ENCODE results near the gene UNC13D. TPM values are rescaled to one million over a fixed set of nuclear protein-coding genes. Genes with fewer than 3 reads are reported as not detected.
A peak's percentile ranks its signal among the peaks of the same experiment; 100 is the strongest.

Gene UNC13D
- total RNA-seq, 1 experiment from 2014 or later, result 20.2 TPM

DNA sequence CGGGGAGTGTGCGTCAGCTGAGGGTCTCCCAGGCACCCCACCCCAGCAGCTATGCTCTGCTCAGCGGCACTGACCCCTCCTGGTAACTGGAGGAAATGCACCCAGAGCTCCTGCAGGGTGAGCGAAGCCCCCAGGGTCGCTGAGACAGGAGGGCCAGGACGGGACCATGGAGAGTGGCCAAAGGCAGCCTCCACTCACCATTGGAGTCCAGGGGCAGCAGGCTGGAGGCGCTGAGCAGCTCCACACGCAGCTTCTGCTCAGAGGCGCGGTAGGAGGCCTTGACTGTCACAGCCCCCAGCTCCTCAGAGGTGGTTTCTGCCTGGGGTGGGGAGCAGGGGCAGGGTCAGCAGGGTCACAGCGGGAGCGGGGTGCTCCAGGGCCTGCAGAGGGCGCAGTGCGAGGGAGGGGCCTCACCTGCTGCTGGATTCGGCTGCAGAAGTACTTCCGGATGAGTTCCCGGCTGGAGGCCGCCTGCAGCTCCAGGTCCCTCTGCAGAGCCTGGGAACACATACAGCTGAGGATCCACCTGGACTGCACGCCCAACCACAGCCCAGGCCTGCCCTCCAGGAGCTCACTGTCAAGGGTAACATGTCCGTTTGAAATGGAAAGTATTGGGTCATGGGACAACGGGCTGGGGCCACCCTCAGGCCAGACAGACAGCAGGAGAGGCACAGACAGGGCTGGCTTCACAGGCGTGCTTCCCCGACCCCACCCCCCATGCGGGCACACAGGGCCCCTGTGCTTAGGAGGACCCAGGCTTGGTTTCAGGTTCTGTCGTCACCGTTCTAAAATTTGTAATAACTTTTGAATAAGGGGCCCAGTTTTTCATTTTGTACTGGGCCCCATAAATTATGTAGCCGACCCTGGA lies 13.8 kb downstream of the UNC13D start:
- Histone ChIP-seq H3K4me1 (ENCODE audit: control insufficient read depth in 1 of 2, insufficient read depth in 2 of 2, low read length in 2 of 2) (peaks cover 6 to 12% of the 10 kb centered on the region in 2 experiments; a peak in 2 of 4 replicates), H3K9me2 (ENCODE audit: insufficient read depth) (no peaks in the 10 kb centered on the region), H3K27me3 (ENCODE audit: insufficient read depth, low read length) (no peaks in the 10 kb centered on the region), H3K79me2 (ENCODE audit: insufficient read depth, low read length) (no peaks in the 10 kb centered on the region), H3K4me3 (replicated peaks in 1 of 2; ENCODE audit: low read depth in 1 of 2, low read length in 2 of 2) (no peak overlapping the region), H3K36me3 (ENCODE audit: control insufficient read depth in 1 of 2, insufficient read depth in 2 of 2, low read length in 2 of 2) (no peaks in the 10 kb centered on the region), H3K27ac (ENCODE audit: low read depth, low read length) (no peak overlapping the region; the same call in 1 of the 2 replicates), H3K4me2 (ENCODE audit: low read length) (no peak overlapping the region), H3K9ac (ENCODE audit: low read length) (no peak overlapping the region), H4K20me1 (ENCODE audit: insufficient read depth) (no peaks in the 10 kb centered on the region), H2AFZ (ENCODE audit: low read depth, low read length, poor library complexity, severe bottlenecking) (no peak overlapping the region), H3K9me3 (ENCODE audit: control insufficient read depth in 1 of 2, insufficient read depth in 1 of 2, low read depth in 1 of 2, low read length in 2 of 2) (no peaks in the 10 kb centered on the region)
- CTCF ChIA-PET, result interaction anchor here (0.9 to 2.6 kb wide), 12 partner anchors 9 to 197 kb away, joined by 3 to 15 read pairs (median 4); partner anchors contain the start of genes GALK1 and SMIM5
- RAD21 ChIA-PET (ENCODE audit: low non-redundant PET in 1 of 2, low total read pairs in 2 of 2, uncharacterized antibody in 2 of 2, unreplicated experiment in 2 of 2), result interaction anchor here in 1 of 2 experiments (0.6 to 1.2 kb wide), 2 partner anchors 51 to 418 kb away, joined by 3 to 4 read pairs; a partner anchor contains a TSS
- ATAC-seq (peak; percentile 42), DNase-seq (ENCODE audit: low read depth, low spot score) (no peak)
- TF ChIP-seq RAD21 (IDR thresholded peaks at IDR 0.05; ENCODE audit: low read depth), result peak; percentile 40
- TF ChIP-seq, protein P1, sequence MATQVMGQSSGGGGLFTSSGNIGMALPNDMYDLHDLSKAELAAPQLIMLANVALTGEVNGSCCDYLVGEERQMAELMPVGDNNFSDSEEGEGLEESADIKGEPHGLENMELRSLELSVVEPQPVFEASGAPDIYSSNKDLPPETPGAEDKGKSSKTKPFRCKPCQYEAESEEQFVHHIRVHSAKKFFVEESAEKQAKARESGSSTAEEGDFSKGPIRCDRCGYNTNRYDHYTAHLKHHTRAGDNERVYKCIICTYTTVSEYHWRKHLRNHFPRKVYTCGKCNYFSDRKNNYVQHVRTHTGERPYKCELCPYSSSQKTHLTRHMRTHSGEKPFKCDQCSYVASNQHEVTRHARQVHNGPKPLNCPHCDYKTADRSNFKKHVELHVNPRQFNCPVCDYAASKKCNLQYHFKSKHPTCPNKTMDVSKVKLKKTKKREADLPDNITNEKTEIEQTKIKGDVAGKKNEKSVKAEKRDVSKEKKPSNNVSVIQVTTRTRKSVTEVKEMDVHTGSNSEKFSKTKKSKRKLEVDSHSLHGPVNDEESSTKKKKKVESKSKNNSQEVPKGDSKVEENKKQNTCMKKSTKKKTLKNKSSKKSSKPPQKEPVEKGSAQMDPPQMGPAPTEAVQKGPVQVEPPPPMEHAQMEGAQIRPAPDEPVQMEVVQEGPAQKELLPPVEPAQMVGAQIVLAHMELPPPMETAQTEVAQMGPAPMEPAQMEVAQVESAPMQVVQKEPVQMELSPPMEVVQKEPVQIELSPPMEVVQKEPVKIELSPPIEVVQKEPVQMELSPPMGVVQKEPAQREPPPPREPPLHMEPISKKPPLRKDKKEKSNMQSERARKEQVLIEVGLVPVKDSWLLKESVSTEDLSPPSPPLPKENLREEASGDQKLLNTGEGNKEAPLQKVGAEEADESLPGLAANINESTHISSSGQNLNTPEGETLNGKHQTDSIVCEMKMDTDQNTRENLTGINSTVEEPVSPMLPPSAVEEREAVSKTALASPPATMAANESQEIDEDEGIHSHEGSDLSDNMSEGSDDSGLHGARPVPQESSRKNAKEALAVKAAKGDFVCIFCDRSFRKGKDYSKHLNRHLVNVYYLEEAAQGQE (IDR thresholded peaks at IDR 0.05; ENCODE audit: low read depth), result no peak
- TF ChIP-seq CTCF (IDR thresholded peaks at IDR 0.05 in 2 of 3, conservative IDR thresholded peaks at IDR 0.05 in 1 of 3; ENCODE audit: borderline replicate concordance in 1 of 3, insufficient read depth in 1 of 3, low read depth in 2 of 3, low read length in 2 of 3), result peak in 2 of 3 experiments; percentile 78 to 86; a peak in 5 of 6 replicates
- intact Hi-C loops (cut with micrococcal nuclease), result no loop called here
- BruUV-seq (replicated peaks), result no TSS peak
- POLR2A ChIA-PET, result interaction anchor here (0.6 to 1.2 kb wide), 4 partner anchors 9 to 189 kb away, joined by 3 to 7 read pairs (median 4); no protein-coding TSS in a partner anchor
